ENCODE data around the gene L3MBTL4.

DNA sequence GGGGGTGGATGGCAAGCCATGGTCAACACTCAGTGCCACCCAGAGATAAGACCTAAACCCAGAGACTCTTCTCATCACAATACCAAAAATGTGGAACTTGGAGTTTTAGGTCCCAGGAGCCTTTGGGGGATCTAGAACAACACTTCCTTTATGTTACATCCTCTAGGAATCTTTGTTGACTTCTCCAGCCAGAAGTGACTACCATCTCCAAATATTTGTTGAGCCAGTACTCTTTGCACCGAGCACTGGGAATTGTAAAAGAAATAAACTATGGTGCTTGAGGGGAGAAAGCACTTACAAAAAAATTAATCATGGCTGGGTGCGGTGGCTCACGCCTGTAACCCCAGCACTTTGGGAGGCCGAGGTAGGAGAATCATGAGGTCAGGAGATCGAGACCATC, 399.3 kb downstream of the L3MBTL4 start:
- TF ChIP-seq POLR2A (IDR thresholded peaks at IDR 0.05) (no peak), CTCF (IDR thresholded peaks at IDR 0.05) (no peak)

All from heart left ventricle (tissue), 13 donors.